Measurements from ENCODE around the gene CCDC142. TPM values are rescaled to one million over a fixed set of nuclear protein-coding genes. Genes with fewer than 3 reads are reported as not detected.

CCDC142 gene
- polyA plus RNA-seq, 1 donor (not counting 4 experiments of a cell fraction or from before 2014, with no cell fraction given) = 4.7 TPM

DNA sequence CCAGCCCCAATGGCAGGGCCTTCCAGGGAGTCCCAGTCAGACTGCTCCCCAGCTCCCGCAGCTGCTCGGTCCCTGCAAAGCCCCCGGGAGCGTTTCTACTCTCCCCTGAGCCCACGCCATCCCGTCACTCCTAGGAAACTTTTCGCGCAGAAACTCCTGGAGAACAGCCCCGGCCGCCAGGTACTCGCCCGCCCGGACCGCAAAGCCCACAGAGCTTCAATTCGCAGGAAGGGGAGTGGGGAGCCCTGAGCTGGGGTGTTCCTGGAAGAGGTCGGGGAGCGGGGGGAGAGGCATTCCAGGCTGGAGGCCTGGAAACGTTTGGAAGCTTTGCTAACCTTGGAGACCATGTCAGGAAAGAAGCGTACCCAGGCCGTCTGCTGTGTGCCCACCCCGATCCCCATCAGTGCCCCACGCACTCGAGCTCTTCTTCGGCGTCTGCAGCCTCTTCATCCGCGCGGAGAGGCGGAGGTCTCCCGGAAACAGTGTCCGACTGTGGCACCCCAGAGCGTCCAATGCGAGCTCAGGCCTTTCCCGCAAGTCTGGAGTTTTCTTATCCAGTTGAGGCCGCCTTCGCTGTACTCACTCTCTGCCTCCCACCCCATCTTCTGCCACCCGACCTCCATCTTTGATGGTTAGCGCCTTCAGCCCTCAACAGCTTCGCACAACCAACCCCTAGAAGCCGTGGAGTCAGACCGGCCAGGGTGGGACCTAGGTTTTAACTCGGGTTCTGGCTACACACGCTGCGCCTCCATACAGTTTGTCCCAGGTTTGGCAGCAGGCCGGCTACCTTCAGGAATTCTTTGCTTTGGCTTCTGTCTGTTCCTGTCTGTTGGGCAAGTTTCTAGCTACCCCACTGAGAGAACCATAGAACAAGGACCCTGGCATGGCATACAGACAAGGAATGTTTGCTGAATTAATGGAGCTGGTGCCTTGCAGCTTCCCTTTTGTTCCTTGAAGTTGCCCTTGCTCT lies 21.0 kb upstream of the CCDC142 start:
- Histone ChIP-seq H3K27ac (ENCODE audit: control insufficient read depth, insufficient read depth, low read length) (peak overlapping the region; percentile 30), H4K20me1 (ENCODE audit: control insufficient read depth, extremely low read depth, insufficient read depth, low read length) (no peaks in the 10 kb centered on the region), H3K4me1 (ENCODE audit: control insufficient read depth, extremely low read depth, insufficient read depth, low read length) (peaks cover 37% of the 10 kb centered on the region), H3K27me3 (ENCODE audit: control insufficient read depth, extremely low read depth, insufficient read depth, low read length) (peaks cover 27% of the 10 kb centered on the region), H3K9ac (ENCODE audit: control insufficient read depth, extremely low read depth, insufficient read depth, low read length) (peak overlapping the region; percentile 64), H3K9me1 (ENCODE audit: control insufficient read depth, extremely low read depth, insufficient read depth, low read length) (no peaks in the 10 kb centered on the region), H2AFZ (ENCODE audit: control insufficient read depth, low read length) (peak overlapping the region; percentile 84), H3K36me3 (ENCODE audit: control insufficient read depth in 2 of 2, extremely low read depth in 1 of 2, insufficient read depth in 2 of 2, low read length in 2 of 2) (peaks cover 9 to 10% of the 10 kb centered on the region in 2 experiments), H3K9me3 (ENCODE audit: control insufficient read depth, low read depth, low read length) (no peaks in the 10 kb centered on the region), H3K4me2 (ENCODE audit: control insufficient read depth, extremely low read depth, insufficient read depth, low read depth, low read length) (peak overlapping the region; percentile 94), H3K79me2 (ENCODE audit: control insufficient read depth, insufficient read depth, low read length) (peaks cover 16% of the 10 kb centered on the region), H3K4me3 (ENCODE audit: control insufficient read depth in 2 of 3, extremely low read depth in 1 of 3, insufficient read depth in 2 of 3, low read depth in 1 of 3, low read length in 3 of 3) (peak overlapping the region in 1 of 3 experiments; percentile 70)
- dilution Hi-C loops (cut with MboI; ENCODE audit: extremely low pct_ligation_motif_present, low sequenced_read_pairs) = no loop called here
- DNase-seq (ENCODE audit: low read depth, low spot score) (no peak), FAIRE-seq (no peak)
- no peak for TF ChIP-seq EZH2 (IDR thresholded peaks at IDR 0.05; ENCODE audit: low read length)
- TF ChIP-seq, protein P1, sequence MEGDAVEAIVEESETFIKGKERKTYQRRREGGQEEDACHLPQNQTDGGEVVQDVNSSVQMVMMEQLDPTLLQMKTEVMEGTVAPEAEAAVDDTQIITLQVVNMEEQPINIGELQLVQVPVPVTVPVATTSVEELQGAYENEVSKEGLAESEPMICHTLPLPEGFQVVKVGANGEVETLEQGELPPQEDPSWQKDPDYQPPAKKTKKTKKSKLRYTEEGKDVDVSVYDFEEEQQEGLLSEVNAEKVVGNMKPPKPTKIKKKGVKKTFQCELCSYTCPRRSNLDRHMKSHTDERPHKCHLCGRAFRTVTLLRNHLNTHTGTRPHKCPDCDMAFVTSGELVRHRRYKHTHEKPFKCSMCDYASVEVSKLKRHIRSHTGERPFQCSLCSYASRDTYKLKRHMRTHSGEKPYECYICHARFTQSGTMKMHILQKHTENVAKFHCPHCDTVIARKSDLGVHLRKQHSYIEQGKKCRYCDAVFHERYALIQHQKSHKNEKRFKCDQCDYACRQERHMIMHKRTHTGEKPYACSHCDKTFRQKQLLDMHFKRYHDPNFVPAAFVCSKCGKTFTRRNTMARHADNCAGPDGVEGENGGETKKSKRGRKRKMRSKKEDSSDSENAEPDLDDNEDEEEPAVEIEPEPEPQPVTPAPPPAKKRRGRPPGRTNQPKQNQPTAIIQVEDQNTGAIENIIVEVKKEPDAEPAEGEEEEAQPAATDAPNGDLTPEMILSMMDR (optimal IDR thresholded peaks at IDR 0.05 in 1 of 3, IDR thresholded peaks at IDR 0.05 in 1 of 3, conservative IDR thresholded peaks at IDR 0.05 in 1 of 3; ENCODE audit: extremely low read depth in 1 of 3, insufficient read depth in 2 of 3, low read length in 3 of 3) = no peak

DNA sequence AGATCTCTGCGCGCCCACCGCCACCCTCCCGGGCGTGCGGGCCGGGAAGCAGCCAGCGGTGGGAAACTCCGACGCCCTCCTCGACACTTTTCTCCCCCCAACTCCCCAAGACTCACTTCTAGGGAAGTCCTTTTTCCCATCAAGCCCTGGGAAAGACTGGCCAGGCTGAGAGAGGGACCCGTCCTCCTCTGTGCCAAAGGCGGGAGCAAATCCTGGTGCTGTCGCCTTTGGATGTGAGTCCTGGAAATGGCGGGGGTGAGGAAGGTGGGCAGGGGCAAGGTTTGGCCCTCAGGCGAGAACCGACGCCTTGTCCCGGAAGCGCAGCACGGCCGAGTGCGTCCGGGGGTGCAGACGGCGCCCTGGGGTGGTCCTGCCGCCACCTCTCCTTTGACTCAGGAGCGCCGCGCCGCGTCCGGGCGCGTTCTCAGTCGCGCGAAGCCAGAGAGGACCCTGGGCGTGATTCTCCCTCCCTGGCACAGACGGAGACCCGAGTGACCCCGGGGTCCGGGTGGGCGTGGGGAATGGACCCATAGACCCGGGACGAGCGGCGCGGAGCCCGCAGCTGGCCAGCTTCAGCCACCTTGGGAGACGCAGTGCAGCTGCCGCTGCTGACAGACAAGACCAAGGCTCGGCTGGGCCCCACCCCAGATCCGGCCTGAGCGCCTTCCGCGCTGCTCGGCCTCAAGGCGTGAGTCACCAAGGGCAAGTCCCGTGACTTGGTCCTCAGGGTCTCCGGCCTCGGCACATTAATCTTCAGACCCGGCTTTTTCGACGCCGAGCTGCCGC lies 20.1 kb upstream of the CCDC142 start:
- H3K9ac ChIP-seq (ENCODE audit: control insufficient read depth, extremely low read depth, insufficient read depth, low read length) = peak overlapping the region; percentile 64
- H3K4me3 ChIP-seq (ENCODE audit: control insufficient read depth in 2 of 3, extremely low read depth in 1 of 3, insufficient read depth in 2 of 3, low read depth in 1 of 3, low read length in 3 of 3) = peak overlapping the region; percentile 47 to 70 (median 63)
- DNase-seq (ENCODE audit: low read depth, low spot score) = no peak

More for the DNA sequence above, 20.1 kb upstream of the CCDC142 start:
- TF ChIP-seq, protein P1 (optimal IDR thresholded peaks at IDR 0.05 in 1 of 3, IDR thresholded peaks at IDR 0.05 in 1 of 3, conservative IDR thresholded peaks at IDR 0.05 in 1 of 3; ENCODE audit: extremely low read depth in 1 of 3, insufficient read depth in 2 of 3, low read length in 3 of 3) = peak in 2 of 3 experiments; percentile 30 to 46
- peak; percentile 31 for TF ChIP-seq EZH2 (IDR thresholded peaks at IDR 0.05; ENCODE audit: low read length)
- FAIRE-seq = no peak
- H3K4me2 ChIP-seq (ENCODE audit: control insufficient read depth, extremely low read depth, insufficient read depth, low read depth, low read length) = peak overlapping the region; percentile 94
- no peaks in the 10 kb centered on the region for H3K9me3 ChIP-seq (ENCODE audit: control insufficient read depth, low read depth, low read length)
- peaks cover 36% of the 10 kb centered on the region for H3K27me3 ChIP-seq (ENCODE audit: control insufficient read depth, extremely low read depth, insufficient read depth, low read length)
- peak overlapping the region; percentile 84 for H2AFZ ChIP-seq (ENCODE audit: control insufficient read depth, low read length)
- dilution Hi-C loops (cut with MboI; ENCODE audit: extremely low pct_ligation_motif_present, low sequenced_read_pairs) = no loop called here
- H3K36me3 ChIP-seq (ENCODE audit: control insufficient read depth in 2 of 2, extremely low read depth in 1 of 2, insufficient read depth in 2 of 2, low read length in 2 of 2) = peaks cover 9 to 10% of the 10 kb centered on the region in 2 experiments
- peaks cover 40% of the 10 kb centered on the region for H3K4me1 ChIP-seq (ENCODE audit: control insufficient read depth, extremely low read depth, insufficient read depth, low read length)
- no peaks in the 10 kb centered on the region for H3K9me1 ChIP-seq (ENCODE audit: control insufficient read depth, extremely low read depth, insufficient read depth, low read length)
- H3K79me2 ChIP-seq (ENCODE audit: control insufficient read depth, insufficient read depth, low read length) = peaks cover 16% of the 10 kb centered on the region
- no peaks in the 10 kb centered on the region for H4K20me1 ChIP-seq (ENCODE audit: control insufficient read depth, extremely low read depth, insufficient read depth, low read length)
- H3K27ac ChIP-seq (ENCODE audit: control insufficient read depth, insufficient read depth, low read length) = peak overlapping the region; percentile 30

Data from keratinocyte (primary cell).